Fibroblast of skin of left biceps (primary cell): ENCODE measurements around the gene RIC1.
A peak's percentile ranks its signal among the peaks of the same experiment; 100 is the strongest.
"Not testable (repeated sequence)": the region's sequence is repeated elsewhere in the genome, so short reads cannot be mapped to it uniquely, and the experiment has no call there.

Source experiments
- DNase-seq, 2 experiments: peaks; one replicate each; pipeline ENCODE4 v3.0.0-alpha.2; 2013; ENCODE audit warnings: low read depth in 2 of 2

Gene RIC1, protein sequence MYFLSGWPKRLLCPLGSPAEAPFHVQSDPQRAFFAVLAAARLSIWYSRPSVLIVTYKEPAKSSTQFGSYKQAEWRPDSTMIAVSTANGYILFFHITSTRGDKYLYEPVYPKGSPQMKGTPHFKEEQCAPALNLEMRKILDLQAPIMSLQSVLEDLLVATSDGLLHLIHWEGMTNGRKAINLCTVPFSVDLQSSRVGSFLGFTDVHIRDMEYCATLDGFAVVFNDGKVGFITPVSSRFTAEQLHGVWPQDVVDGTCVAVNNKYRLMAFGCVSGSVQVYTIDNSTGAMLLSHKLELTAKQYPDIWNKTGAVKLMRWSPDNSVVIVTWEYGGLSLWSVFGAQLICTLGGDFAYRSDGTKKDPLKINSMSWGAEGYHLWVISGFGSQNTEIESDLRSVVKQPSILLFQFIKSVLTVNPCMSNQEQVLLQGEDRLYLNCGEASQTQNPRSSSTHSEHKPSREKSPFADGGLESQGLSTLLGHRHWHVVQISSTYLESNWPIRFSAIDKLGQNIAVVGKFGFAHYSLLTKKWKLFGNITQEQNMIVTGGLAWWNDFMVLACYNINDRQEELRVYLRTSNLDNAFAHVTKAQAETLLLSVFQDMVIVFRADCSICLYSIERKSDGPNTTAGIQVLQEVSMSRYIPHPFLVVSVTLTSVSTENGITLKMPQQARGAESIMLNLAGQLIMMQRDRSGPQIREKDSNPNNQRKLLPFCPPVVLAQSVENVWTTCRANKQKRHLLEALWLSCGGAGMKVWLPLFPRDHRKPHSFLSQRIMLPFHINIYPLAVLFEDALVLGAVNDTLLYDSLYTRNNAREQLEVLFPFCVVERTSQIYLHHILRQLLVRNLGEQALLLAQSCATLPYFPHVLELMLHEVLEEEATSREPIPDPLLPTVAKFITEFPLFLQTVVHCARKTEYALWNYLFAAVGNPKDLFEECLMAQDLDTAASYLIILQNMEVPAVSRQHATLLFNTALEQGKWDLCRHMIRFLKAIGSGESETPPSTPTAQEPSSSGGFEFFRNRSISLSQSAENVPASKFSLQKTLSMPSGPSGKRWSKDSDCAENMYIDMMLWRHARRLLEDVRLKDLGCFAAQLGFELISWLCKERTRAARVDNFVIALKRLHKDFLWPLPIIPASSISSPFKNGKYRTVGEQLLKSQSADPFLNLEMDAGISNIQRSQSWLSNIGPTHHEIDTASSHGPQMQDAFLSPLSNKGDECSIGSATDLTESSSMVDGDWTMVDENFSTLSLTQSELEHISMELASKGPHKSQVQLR (N-terminal part only)

DNA sequence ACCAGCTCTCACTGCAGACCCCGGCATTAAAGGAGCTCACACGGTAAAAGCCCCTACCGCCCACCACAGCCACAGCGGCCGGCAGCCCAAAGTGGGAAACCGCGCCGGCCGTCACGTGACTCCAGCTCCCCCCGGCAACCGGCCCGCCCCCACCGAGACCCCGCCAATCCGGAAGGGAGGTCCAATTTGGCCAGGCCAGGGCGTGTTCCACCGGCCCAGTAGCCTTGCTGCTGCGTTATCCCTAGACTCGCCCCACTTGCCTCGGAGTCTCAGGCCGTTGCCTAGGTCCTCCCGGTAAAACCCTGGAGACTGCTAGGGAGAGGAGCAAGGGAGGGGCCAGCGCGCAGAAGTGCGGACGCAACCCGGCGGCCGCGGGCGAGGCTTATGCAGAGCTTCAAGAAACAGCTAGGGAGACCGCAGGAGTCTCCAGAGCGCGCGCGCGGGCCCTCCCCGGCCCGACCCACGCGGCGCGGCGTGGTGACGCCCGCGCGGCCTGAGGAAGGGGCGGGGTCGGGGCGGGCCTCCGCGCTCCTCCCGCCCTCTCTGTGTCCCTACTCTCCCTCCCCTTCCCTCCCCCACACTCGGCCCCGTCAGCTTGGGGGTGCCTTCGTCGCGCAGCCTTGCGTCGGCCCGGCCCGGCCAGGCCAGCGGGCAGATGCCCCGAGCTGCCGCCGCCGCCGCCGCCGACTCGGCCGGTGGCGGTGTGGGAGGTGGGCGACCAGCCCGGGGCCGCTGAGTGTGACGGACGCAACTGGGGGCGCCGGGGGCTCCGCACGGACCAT is at the start of gene RIC1:
Gene RIC1, plus strand, starts transcription at position 578 of the 782 bp plus-strand sequence. Its CDS starts 203 bp downstream, at position 781.
- peak; percentile 84 to 86 for DNase-seq

DNA sequence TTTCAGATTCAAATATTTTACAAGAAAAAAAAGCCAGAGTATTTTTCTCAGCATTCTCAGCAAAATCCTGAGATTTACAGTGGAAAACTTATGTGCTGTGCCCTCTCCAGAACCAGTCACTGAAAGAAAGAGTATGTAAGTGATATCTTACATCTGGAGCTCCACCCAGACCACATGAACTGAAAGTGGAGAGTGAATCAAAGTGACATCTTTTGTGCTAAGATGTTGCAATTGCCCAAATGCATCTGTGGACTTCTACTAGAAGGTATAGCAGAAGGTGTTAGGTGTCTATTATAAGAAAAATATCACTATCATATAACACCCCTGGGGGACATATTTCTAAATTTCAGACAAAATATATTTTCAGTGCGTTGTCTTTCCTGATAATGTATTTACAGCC is 49.0 kb upstream of the RIC1 start:
- no peak for DNase-seq

DNA sequence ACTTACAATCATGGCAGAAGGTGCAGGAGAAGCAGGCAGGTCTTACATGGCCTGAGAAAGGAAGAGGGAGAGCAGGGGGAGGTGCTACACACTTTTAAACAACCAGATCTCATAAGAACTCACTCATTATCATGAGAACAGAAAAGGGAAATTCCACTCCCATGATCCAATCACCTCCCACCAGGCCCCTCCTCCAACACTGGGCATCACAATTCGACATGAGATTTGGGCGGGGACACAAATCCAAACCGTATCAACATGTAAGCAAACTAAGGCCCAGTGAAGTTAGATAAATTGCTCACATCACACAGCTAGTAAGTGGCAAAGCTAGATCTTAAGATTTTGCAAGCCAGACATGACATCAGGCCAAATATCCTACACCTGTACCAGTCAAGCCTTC is 48.3 kb upstream of the RIC1 start:
- DNase-seq: no peak

DNA sequence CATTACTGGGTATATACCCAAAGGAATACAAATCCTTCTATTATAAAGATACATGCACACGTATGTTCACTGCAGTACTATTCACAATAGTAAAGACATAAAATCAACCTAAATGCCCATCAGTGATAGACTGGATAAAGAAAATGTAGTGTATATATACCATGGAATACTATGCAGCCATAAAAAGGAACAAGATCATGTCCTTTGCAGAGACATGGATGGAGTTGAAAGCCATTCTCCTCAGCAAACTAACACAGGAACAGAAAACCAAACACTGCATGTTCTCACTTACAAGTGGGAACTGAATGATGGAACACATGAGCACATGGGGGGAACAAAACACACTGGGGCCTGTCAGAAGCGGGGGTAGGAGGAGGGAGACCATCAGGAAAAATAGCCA is 47.2 kb upstream of the RIC1 start:
- not testable (repeated sequence) for DNase-seq

DNA sequence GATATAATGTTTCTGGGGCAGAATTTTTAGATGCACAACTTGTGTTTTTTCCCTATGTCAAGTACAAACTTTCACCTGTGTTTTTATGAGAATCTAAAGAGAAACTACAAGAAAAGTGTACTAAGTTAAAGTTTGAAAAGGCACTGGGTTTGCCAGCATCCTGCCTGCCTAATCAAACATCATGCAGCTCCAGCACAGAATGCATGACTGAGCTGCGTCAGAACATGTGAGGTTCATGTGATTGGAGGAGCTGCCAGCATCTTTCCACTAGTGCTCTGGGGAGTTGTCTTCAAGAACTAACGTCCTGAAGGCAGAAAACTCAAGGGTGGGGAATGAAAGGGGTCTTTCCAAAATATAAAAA is 46.1 kb upstream of the RIC1 start:
- DNase-seq: peak; percentile 30 to 31

DNA sequence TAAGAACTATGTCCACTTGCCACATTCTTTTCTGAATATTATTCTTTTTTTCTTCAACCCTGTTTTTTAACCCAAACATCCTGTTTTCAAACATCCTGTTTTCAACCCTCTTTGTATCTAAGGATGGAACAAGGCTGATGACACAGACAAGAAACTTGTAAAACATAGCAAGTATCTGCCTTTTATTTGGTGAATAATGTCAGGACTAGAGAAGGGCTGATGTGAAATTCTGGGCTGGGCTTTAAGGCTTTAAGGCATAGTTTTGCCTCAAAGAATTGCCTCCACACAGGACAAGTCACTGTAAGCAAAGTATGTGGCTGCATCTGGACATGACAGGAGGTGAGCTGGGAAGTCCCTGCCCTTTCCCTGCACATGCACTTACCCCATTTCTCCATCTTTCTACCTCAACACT is 42.5 kb upstream of the RIC1 start:
- DNase-seq: peak; percentile 42 to 56

DNA sequence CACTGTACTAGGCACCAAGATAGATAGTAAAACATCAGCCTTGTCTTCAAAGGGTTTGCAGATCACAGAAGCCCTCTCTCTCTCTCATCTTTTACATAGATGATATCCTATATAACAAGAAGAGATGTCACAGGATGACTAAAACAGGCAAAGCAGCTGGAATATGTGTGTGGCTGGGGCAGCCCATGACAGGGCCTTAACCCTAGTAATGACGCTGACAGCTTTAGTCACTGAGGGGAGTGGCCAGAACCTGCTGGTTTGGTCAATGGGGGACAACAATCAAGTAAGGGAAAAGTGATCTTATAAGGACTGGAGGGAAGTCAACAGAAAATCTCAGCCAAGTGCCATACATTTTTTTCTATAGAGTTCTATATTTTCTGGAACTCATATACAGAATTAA is 41.9 kb upstream of the RIC1 start:
- DNase-seq: peak in 1 of 2 experiments; percentile 21

DNA sequence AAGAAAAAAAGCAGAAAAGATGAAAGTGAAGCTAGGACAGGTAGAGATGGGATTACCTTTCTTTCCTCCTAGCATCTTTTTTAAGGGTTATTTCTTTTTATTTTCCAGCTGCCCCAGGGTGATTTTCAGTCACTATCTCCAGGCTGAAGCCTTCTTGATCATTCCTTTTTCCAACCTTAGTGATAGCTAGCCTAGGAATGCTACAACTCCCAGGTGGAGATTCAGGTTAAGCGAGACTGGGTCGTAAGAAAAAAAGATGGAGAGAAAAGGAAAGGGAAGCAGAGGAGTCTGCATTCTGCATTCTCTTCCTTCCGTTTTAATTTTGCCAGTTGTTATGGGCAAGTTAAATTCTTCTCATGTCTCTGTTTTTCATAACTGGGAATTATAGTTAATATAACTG is 36.7 kb upstream of the RIC1 start:
- no peak for DNase-seq

DNA sequence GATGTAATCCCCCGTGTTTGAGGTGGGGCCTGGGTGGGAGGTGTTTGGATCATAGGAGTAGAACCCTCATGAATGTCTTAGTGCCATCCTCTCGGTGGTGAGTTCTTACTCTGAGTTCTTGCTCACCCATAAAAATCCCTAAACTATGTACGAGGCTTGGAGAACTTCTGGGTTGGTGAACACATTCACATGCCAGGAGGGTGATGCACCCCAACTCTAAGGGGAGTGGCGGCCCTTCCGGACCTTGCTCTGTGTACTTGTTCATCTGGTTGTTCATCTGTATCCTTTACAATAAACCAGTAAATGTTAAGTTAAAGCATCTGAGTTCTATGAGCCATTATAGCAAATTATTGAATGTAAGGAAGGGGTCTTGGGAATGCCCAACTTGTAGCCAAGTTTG is 36.0 kb upstream of the RIC1 start:
- no peak for DNase-seq

DNA sequence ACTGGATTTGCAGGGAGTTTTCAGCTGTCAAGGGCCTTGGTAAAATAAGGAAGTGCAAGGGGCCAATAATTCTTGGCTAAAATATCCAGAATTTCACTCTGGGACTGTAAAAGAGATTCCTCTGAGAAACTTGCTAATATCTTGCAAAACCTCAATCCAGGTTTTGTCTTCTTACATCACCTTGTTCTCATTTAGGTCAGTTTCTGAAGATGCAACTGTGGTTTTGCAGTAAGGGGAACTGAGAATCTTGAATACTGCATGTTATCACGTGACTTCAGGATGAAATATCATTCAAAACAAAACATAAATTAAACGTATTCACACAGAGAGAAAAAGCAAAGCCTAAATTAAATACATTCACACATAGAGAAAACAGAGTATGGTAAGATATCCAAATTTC is 35.0 kb upstream of the RIC1 start:
- DNase-seq: no peak

DNA sequence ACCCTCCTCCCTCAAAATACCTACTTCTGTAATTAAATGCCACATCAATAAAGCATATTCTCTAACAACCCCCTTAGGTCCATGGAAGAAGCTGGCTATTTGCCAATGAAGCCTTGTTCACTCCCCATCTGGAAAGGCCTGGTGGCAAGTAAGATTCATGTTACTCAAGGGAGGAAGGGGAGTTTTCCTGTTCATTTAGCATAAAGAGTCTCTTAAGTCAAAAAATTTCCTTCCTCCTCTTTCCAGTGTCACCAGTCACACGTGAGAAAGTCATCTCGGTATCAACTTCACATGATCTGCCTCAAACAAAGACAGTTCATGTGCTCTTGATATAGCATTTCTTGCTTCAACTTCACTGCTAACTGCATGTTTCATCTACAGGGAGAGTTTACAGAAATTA is 32.7 kb upstream of the RIC1 start:
- no peak for DNase-seq

DNA sequence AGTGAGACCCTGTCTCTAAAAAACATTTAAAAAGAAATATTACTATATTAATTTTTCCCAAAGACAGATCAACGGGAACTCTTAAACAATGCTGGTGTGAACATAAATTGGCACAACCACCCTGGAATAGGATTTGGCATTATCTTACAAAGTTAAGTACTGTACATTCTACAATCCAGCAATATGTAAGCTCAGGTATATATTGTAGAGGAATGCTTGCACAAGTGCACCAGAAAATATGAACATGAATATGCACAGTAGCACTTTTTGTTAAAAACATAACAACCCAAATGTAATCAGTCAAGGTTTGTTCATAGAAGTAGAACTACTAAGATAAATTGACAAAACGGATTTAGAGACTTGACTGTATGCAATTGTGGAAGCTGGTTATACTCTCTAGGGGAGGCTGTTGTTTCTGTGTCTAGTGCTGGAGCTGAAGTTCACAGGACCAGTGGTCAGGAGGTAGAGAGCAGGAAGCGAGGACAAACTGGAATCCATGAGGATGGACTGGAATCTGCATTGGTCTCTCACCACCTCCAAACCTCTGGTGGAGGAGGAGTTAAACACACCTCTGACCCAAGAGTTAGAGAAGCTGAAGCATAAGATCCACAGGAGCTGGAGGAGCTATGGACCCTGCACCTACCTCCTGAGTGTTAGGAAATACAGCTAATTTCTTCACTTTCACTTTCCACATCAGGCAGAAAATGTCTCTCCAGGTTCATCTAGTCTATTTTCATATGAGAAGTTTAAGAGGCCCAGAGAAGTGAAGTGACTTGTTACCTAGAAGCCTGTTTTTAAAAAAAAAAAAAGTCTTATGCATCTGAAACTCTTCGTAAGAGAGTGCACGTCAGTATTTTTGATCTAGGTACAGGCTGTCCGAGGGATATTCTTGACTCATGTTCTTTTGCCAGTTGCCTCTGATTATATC is 20.3 kb upstream of the RIC1 start:
- no peak for DNase-seq

DNA sequence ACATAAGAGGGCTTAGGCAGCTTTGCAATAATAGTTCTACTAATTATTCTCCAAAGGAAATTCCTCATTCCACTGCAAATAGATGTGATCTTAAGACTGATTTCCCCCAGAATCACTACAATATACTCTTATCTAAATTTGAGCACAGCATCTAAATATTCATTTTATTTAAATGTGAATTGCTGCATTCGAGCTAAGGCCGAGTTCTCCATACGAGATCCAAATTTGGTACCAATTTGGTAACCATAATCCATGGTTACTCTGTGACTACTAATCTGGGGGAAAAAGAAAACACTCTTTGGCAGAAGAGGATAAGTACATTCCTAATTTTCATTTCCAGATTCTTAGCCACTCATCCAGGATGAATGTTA is 19.7 kb upstream of the RIC1 start:
- no peak for DNase-seq

DNA sequence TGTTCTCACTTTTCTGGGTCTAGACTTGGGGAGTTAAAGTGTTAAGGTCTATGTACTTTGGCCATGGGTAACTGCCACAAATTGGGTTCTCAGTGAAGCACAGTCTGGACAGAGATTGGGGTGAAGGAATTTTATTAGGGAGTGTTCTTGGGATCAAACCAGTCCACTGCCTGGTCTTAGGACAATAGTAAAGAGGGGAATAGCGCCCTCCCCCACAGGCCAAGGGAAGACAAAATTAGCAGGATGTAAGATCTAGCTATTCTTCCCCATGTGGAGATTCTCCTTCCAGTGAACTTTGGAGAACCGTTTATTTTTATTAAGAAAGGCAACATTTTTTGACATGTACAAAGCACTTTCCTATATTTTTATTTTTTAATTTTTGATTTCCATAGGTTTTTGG is 18.4 kb upstream of the RIC1 start:
- no peak for DNase-seq

DNA sequence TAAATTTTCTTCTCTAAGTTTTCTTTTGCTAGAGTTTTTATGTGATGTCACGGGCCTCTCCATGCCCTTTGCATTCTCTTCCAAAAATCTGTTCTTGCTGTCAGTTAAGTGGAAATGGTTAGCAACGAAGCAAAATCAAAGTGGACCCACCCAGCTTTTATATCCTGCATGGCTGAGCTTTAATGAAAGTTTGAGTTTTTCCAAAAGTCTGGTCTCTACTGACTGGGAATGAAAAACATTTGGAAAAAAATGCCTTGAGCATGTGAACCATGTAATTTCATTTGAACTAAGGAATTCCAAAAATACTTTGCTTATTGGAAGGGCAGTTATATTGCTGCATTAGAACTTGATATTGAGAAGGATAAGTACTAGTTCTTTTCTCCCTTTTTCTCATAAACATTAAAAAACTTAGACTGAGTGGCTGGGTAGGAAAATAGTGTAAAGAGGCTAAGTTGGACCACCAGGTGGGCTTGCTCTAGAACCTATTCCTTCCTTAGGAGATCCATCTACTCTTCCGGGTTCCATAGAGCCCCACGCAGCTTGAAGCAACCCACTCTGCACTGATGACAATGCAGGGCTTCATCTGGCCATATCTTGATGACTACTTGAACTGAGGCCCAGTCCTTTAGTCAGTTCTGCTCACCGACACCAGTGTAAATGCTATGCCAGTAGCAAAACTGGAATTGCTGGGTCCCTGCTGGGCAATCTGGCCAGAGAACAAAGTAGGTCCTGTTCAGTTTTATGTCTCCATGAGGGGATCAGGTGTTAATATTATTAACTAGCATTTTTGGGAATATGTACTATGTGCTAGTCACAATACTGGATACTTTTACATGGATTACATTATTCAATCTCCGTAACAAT is 17.4 kb upstream of the RIC1 start:
- no peak for DNase-seq

DNA sequence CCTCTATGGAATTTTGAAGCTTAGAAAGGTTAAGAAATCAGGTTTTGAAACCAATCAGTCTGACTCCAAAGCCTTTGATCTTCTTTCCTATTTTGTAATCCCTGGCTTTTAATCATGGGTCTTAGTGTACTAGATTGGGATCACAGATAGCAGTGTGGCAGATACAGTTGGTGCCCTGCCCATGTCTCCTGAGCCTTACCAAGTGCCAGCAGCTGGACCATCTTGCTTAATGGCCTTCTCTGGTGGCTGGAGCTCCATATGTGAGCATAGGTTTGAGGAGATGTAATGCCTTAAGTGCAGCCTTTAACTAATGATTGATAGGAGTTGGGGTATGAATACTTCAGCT is 16.7 kb upstream of the RIC1 start:
- DNase-seq: no peak

DNA sequence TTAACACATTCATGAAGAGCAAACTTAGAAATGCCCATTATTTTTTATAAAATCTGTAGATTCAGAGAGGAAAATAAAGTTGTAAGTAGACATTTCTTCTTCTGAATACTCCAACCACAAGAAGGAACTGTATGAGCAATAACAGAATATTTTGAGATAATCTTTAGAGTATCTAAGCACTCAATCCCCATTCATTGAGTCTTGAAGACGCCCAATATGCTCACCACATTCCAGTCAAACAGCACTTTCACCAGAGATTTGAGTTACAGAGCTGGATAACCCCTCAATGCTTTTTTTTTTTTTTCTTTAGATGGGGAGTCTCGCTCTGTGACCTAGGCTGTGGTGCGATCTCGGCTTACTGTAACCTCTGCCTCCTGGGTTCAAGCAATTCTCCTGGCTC is 14.7 kb upstream of the RIC1 start:
- DNase-seq: no peak

DNA sequence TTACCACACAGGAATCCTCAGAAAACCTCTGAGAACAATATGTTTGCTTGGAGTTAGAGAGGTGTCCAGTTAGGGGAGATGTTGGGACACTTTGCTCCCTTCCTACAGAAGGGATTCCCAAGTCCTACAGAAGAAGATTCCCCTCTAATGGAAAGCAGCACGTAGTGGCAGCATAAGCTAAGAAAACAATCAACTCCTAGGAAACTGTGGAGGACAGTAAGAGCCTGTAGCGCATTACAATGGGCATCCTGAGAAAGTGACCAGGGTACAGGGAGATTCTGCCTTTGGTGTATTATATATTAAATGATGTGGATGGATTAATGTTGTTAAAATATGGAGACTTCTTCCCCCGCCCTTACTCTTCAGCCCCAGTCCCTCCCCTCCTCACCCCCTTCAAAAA is 13.9 kb upstream of the RIC1 start:
- no peak for DNase-seq

DNA sequence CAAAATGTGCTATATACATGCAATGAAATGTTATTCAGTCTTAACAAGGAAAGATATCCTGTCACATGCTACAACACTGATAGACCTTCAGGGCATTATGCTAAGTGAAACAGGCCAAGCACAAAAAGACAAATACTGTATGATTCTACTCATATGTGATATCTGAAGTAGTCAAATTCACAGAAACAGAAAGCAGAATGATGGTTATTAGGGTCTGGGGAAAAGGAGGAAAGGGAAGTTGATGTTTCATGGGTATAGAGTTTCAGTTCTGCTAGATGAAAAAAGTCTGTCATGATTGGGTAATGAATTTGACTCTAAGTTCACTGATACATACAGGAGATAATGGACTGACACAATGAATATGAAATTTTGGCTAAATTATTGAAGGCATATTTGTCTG is 11.2 kb upstream of the RIC1 start:
- DNase-seq: no peak

DNA sequence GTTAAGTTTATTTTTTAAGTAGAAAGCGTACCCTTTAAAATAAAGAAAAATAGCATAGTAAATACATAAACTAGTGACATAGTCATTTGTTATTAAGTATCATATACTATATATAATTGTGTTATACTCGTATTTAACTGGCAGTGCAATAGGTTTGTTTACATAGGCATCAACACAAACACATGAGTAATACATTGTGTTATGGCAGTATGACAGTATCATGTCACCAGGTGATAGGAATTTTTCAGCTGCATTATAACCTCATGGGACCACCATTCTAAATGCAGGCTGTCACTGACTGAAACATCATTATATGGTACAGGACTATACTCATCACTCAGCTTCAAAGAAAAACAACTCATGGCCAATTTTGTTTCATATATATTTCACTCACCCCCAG is 8.4 kb upstream of the RIC1 start:
- DNase-seq: no peak
